H9 (cell line): Measurements from ENCODE around the gene LRFN2. TPM values are rescaled to one million over a fixed set of nuclear protein-coding genes. Genes with fewer than 3 reads are reported as not detected.

Experiments
- DNase-seq: peaks from one replicate; pipeline ENCODE4 v3.0.0-alpha.2; 2017
- H2AFZ ChIP-seq: one replicate; pipeline ENCODE4 v1.6.1; 2013; ENCODE audit warnings: mild to moderate bottlenecking, low read length, control low read depth, moderate library complexity
- H2AK5ac ChIP-seq: 2 replicates; pipeline ENCODE4 v1.6.1; 2013; ENCODE audit warnings: low read length, control low read depth, mixed read lengths; ENCODE audit not compliant: insufficient read length
- H2BK120ac ChIP-seq: one replicate; pipeline ENCODE4 v1.6.1; 2013; ENCODE audit warnings: low read depth, mild to moderate bottlenecking, low read length, control low read depth, inconsistent platforms; ENCODE audit not compliant: poor library complexity, severe bottlenecking
- H2BK12ac ChIP-seq: 2 replicates; pipeline ENCODE4 v1.6.1; 2013; ENCODE audit warnings: low read length, control low read depth, mixed read lengths, low read depth; ENCODE audit not compliant: insufficient read length
- H2BK15ac ChIP-seq: 2 replicates; pipeline ENCODE4 v1.6.1; 2013; ENCODE audit warnings: low read depth, low read length, control low read depth
- H2BK20ac ChIP-seq: one replicate; pipeline ENCODE4 v1.6.1; 2013; ENCODE audit warnings: low read depth, mild to moderate bottlenecking, low read length, control low read depth, inconsistent platforms; ENCODE audit not compliant: poor library complexity, severe bottlenecking
- H2BK5ac ChIP-seq: 2 replicates; pipeline ENCODE4 v1.6.1; 2013; ENCODE audit warnings: low read length, control low read depth, mixed read lengths; ENCODE audit not compliant: insufficient read length
- H3K14ac ChIP-seq: 2 replicates; pipeline ENCODE4 v1.6.1; 2013; ENCODE audit warnings: low read length, control low read depth; ENCODE audit not compliant: insufficient read depth
- H3K18ac ChIP-seq: 2 replicates; pipeline ENCODE4 v1.6.1; 2013; ENCODE audit warnings: low read depth, mild to moderate bottlenecking, mixed read lengths, low read length, control low read depth; ENCODE audit not compliant: insufficient read length
- H3K23ac ChIP-seq: 2 replicates; pipeline ENCODE4 v1.6.1; 2013; ENCODE audit warnings: low read length, control low read depth, mixed read lengths, low read depth; ENCODE audit not compliant: insufficient read length
- H3K23me2 ChIP-seq: 2 replicates; pipeline ENCODE4 v1.6.1; 2013; ENCODE audit warnings: low read depth, mild to moderate bottlenecking, mixed read lengths, low read length, control low read depth; ENCODE audit not compliant: insufficient read length, poor library complexity, severe bottlenecking
- H3K27ac ChIP-seq: 2 replicates; pipeline ENCODE4 v1.5.1; 2013; ENCODE audit warnings: low read length, control low read depth, mixed read lengths, low read depth; ENCODE audit not compliant: insufficient read length
- H3K27me3 ChIP-seq: 2 replicates; pipeline ENCODE4 v1.6.1; 2013; ENCODE audit warnings: low read length, control low read depth, inconsistent platforms; ENCODE audit not compliant: insufficient read depth
- H3K4ac ChIP-seq: 2 replicates; pipeline ENCODE4 v1.6.1; 2013; ENCODE audit warnings: low read depth, mild to moderate bottlenecking, control low read depth, inconsistent platforms, low read length, moderate library complexity
- H3K4me1 ChIP-seq: 2 replicates; pipeline ENCODE4 v1.6.1; 2013; ENCODE audit warnings: low read length, control low read depth, inconsistent platforms; ENCODE audit not compliant: insufficient read depth
- H3K4me2 ChIP-seq: 2 replicates; pipeline ENCODE4 v1.6.1; 2013; ENCODE audit warnings: low read length, control low read depth, mixed read lengths; ENCODE audit not compliant: insufficient read length, insufficient read depth
- H3K56ac ChIP-seq: 2 replicates; pipeline ENCODE4 v1.6.1; 2013; ENCODE audit warnings: low read depth, mild to moderate bottlenecking, mixed read lengths, low read length, control low read depth; ENCODE audit not compliant: insufficient read length
- H3K79me1 ChIP-seq: 2 replicates; pipeline ENCODE4 v1.6.1; 2013; ENCODE audit warnings: low read depth, mild to moderate bottlenecking, moderate library complexity, low read length, control low read depth, inconsistent platforms; ENCODE audit not compliant: insufficient read depth, poor library complexity, severe bottlenecking
- H3K79me2 ChIP-seq: 2 replicates; pipeline ENCODE4 v1.6.1; 2013; ENCODE audit warnings: low read length, control low read depth, inconsistent platforms; ENCODE audit not compliant: insufficient read depth
- H3K9ac ChIP-seq: 2 replicates; pipeline ENCODE4 v1.6.1; 2013; ENCODE audit warnings: low read length, control low read depth, mixed read lengths; ENCODE audit not compliant: insufficient read length; ENCODE audit errors: extremely low read depth
- H3K9me3 ChIP-seq: one replicate; pipeline ENCODE4 v1.6.1; 2013; ENCODE audit warnings: low read depth, low read length, inconsistent platforms; ENCODE audit not compliant: control insufficient read depth
- H3T11ph ChIP-seq: one replicate; pipeline ENCODE4 v1.6.1; 2013; ENCODE audit warnings: mild to moderate bottlenecking, low read length, control low read depth, inconsistent platforms
- H4K20me1 ChIP-seq: one replicate; pipeline ENCODE4 v1.6.1; 2013; ENCODE audit not compliant: control insufficient read depth, insufficient read length, insufficient read depth
- H4K5ac ChIP-seq: 2 replicates; pipeline ENCODE4 v1.6.1; 2013; ENCODE audit warnings: low read depth, mild to moderate bottlenecking, mixed read lengths, low read length, control low read depth; ENCODE audit not compliant: insufficient read length
- H4K8ac ChIP-seq: replicated peaks from 2 replicates; pipeline ENCODE4 v1.6.1; 2013; ENCODE audit warnings: low read length, control low read depth, mixed read lengths, low read depth; ENCODE audit not compliant: insufficient read length
- H4K91ac ChIP-seq: 2 replicates; pipeline ENCODE4 v1.6.1; 2013; ENCODE audit warnings: low read depth, mild to moderate bottlenecking, moderate library complexity, mixed read lengths, low read length, control low read depth; ENCODE audit not compliant: insufficient read length
- H3K27ac Mint-ChIP-seq, 3 experiments: 2 replicates in 2 of 3; 3 replicates in 1 of 3; pipeline ENCODE4 v1.8.0; 2020 to 2021; ENCODE audit warnings: mixed read lengths in 3 of 3, mild to moderate bottlenecking in 1 of 3, moderate library complexity in 1 of 3
- H3K27me3 Mint-ChIP-seq: 2 replicates; pipeline ENCODE4 v1.8.0; 2021; ENCODE audit warnings: low read depth, mild to moderate bottlenecking, moderate library complexity, mixed read lengths
- H3K36me3 Mint-ChIP-seq, 3 experiments: 2 replicates in 2 of 3; 3 replicates in 1 of 3; pipeline ENCODE4 v1.8.0; 2020 to 2021; ENCODE audit warnings: low read depth in 3 of 3, mixed read lengths in 3 of 3; ENCODE audit not compliant: insufficient read depth in 1 of 3
- H3K4me1 Mint-ChIP-seq, 2 experiments: 2 replicates each; pipeline ENCODE4 v1.8.0; 2020; ENCODE audit warnings: mixed read lengths in 2 of 2
- H3K4me3 Mint-ChIP-seq, 2 experiments: 2 replicates in 1 of 2; 3 replicates in 1 of 2; pipeline ENCODE4 v1.8.0; 2020 to 2021; ENCODE audit warnings: mild to moderate bottlenecking in 2 of 2, mixed read lengths in 2 of 2, moderate library complexity in 1 of 2
- H3K9me3 Mint-ChIP-seq, 2 experiments: 2 replicates in 1 of 2; 3 replicates in 1 of 2; pipeline ENCODE4 v1.8.0; 2020; ENCODE audit warnings: mild to moderate bottlenecking in 2 of 2, mixed read lengths in 2 of 2, moderate library complexity in 1 of 2
- CTCF ChIP-seq: fragments of 200-600 bp; sonication (generic); conservative IDR thresholded peaks from 3 replicates; pipeline ENCODE4 v1.8.0; 2021; ENCODE audit warnings: antibody characterized with exemption, mild to moderate bottlenecking
- total RNA-seq: library from RNA; stranded (reverse); gene quantifications from 2 replicates; pipeline ENCODE4 v1.2.1, GENCODE V29; 2021

Gene LRFN2
- total RNA-seq, 1 experiment from 2014 or later: 0.11 TPM

GRCh38 chr6:40353967-40354452 lies 233.2 kb downstream of the LRFN2 start:
- H2BK5ac ChIP-seq: no peak overlapping the region
- no peak overlapping the region for H2AFZ ChIP-seq
- H2BK20ac ChIP-seq: no peak overlapping the region
- H4K20me1 ChIP-seq: no peaks in the 10 kb centered on the region
- H3K4me1 Mint-ChIP-seq: peaks cover 6 to 9% of the 10 kb centered on the region in 2 experiments
- no peak overlapping the region for H3K27ac ChIP-seq
- H3K4me1 ChIP-seq: peaks cover 10% of the 10 kb centered on the region; the same call in 1 of the 2 replicates
- no peak overlapping the region for H4K5ac ChIP-seq
- H3K4me3 Mint-ChIP-seq: no peak overlapping the region
- H3K23me2 ChIP-seq: peaks cover 3% of the 10 kb centered on the region
- no peak overlapping the region for H2AK5ac ChIP-seq
- H3K4me2 ChIP-seq: no peak overlapping the region
- TF ChIP-seq CTCF: no peak
- no peak overlapping the region for H3T11ph ChIP-seq
- H3K79me2 ChIP-seq: no peaks in the 10 kb centered on the region
- no peak overlapping the region for H4K8ac ChIP-seq
- H3K56ac ChIP-seq: no peak overlapping the region
- peaks cover 0 to 3% of the 10 kb centered on the region in 2 experiments; a peak in 1 of 5 replicates for H3K9me3 Mint-ChIP-seq
- H3K14ac ChIP-seq: no peak overlapping the region
- no peak overlapping the region for H3K23ac ChIP-seq
- no peak overlapping the region for H3K18ac ChIP-seq
- no peaks in the 10 kb centered on the region for H3K27me3 ChIP-seq
- H4K91ac ChIP-seq: no peak overlapping the region
- no peak overlapping the region for H2BK120ac ChIP-seq
- H2BK12ac ChIP-seq: no peak overlapping the region
- no peaks in the 10 kb centered on the region for H3K79me1 ChIP-seq
- no peak overlapping the region for H3K9ac ChIP-seq
- H3K27ac Mint-ChIP-seq: no peak overlapping the region
- no peak for DNase-seq
- H3K4ac ChIP-seq: no peak overlapping the region
- H3K27me3 Mint-ChIP-seq: no peaks in the 10 kb centered on the region
- no peak overlapping the region for H2BK15ac ChIP-seq
- H3K36me3 Mint-ChIP-seq: 0 out of 7 replicates have a peak, but pooled peaks cover 0 to 5% (median 0%) of the 10 kb centered on the region in 3 experiments
- H3K9me3 ChIP-seq: no peaks in the 10 kb centered on the region
